Gastrocnemius medialis (tissue), 4 donors: Measurements from ENCODE around the gene MS4A18. TPM values are rescaled to one million over a fixed set of nuclear protein-coding genes. Genes with fewer than 3 reads are reported as not detected.

Experiments used
- ATAC-seq, 2 donors: fragments of 150-250 bp; one replicate each; pipeline ENCODE4 v1.9.1; 2016
- DNase-seq, 2 donors: peaks; one replicate each; pipeline ENCODE4 v3.0.0-alpha.2; 2019
- H3K27ac ChIP-seq, 4 donors: fragments of 200-600 bp; sonication (generic); 1 replicate in 1 of 4; 2 replicates in 3 of 4; pipeline ENCODE4 v1.5.1; 2016 to 2018; ENCODE audit warnings: mild to moderate bottlenecking in 2 of 4, moderate library complexity in 1 of 4
- H3K27me3 ChIP-seq, 3 donors: fragments of 200-600 bp; sonication (generic) in 2 of 3; 1 replicate in 1 of 3; 2 replicates in 2 of 3; pipeline versions ENCODE4 v1.5.1 to v1.6.0; 2016 to 2019; ENCODE audit warnings: mild to moderate bottlenecking in 1 of 3, moderate library complexity in 1 of 3
- H3K36me3 ChIP-seq, 2 donors: fragments of 200-600 bp; sonication (generic) in 1 of 2; one replicate each; pipeline ENCODE4 v1.5.1; 2017 to 2018
- H3K4me1 ChIP-seq, 2 donors: fragments of 200-600 bp; sonication (generic) in 1 of 2; one replicate each; pipeline ENCODE4 v1.5.1; 2016 to 2017; ENCODE audit warnings: mild to moderate bottlenecking in 2 of 2
- H3K4me3 ChIP-seq, 4 donors: fragments of 200-600 bp; sonication (generic) in 3 of 4; 1 replicate in 1 of 4; 2 replicates in 3 of 4; pipeline ENCODE4 v1.5.1; 2016 to 2019; ENCODE audit warnings: mild to moderate bottlenecking in 2 of 4
- H3K9me3 ChIP-seq, 3 donors: fragments of 200-600 bp; sonication (generic) in 2 of 3; 1 replicate in 1 of 3; 2 replicates in 2 of 3; pipeline ENCODE4 v1.5.1; 2016 to 2019
- POLR2A ChIP-seq, 2 donors: fragments of 450-650 bp; IDR thresholded peaks; one replicate each; pipeline ENCODE4 v1.6.1; 2017; ENCODE audit warnings: antibody characterized with exemption in 2 of 2, mild to moderate bottlenecking in 2 of 2, moderate library complexity in 2 of 2
- in situ Hi-C, 4 donors: fragments of 200-750 bp; cut with MboI; loops; one replicate each; pipeline versions ENCODE4 v1.15.0 to v1.8.0; 2017; ENCODE audit warnings: low sequenced_read_pairs in 4 of 4
- intact Hi-C: fragments of 100-400 bp; cut with DNase I; formaldehyde crosslinking; loops from one replicate; pipeline ENCODE4 v1.15.1; 2023; ENCODE audit warnings: low total_unique reads
- total RNA-seq, 4 donors: library from RNA; depleted of rRNA; stranded (reverse); fragments of >200 nt; gene quantifications; one replicate each; pipeline versions ENCODE4 v1.1.0 to v1.2.3, GENCODE V29; 2016
- TF ChIP-seq, protein P1 (sequence below), 5 experiments: fragments of 450-650 bp in 3 of 5; fragments of 200-600 bp in 2 of 5; sonication (generic) in 2 of 5; IDR thresholded peaks in 4 of 5; conservative IDR thresholded peaks in 1 of 5; 1 replicate in 4 of 5; 2 replicates in 1 of 5; pipeline ENCODE4 v1.5.1; 2016 to 2019; ENCODE audit warnings: antibody characterized with exemption in 5 of 5, mild to moderate bottlenecking in 3 of 5, moderate library complexity in 3 of 5

MS4A18 gene
- total RNA-seq, 4 donors from 2014 or later, result not detected

DNA sequence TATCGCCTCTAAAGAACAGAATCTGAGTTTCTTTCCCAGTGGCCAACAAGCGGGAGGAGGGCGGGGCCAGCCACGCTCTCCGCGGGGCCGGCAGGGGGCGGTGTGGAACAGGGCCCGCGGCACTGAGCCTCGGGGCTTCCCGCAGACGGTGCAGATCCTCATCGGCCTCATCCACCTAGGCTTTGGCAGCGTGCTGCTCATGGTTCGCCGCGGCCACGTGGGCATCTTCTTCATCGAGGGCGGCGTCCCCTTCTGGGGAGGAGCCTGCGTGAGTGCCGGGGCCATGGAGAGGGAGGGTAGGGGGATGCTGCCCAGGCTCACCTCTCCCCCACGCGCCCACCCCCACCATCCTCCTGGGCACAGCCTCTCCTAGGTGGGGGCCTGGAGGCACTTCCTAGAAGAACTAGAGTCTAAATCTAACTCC is 42.9 kb downstream of the MS4A18 start:
- Histone ChIP-seq H3K27me3 (peaks cover 0 to 5% (median 0%) of the 10 kb centered on the region in 3 donors), H3K27ac (no peak overlapping the region), H3K4me1 (peaks cover 0 to 4% of the 10 kb centered on the region in 2 donors), H3K9me3 (no peaks in the 10 kb centered on the region), H3K4me3 (no peak overlapping the region), H3K36me3 (no peaks in the 10 kb centered on the region)
- DNase-seq (no peak), ATAC-seq (no peak)
- no peak for TF ChIP-seq POLR2A (IDR thresholded peaks at IDR 0.05)
- TF ChIP-seq, protein P1, sequence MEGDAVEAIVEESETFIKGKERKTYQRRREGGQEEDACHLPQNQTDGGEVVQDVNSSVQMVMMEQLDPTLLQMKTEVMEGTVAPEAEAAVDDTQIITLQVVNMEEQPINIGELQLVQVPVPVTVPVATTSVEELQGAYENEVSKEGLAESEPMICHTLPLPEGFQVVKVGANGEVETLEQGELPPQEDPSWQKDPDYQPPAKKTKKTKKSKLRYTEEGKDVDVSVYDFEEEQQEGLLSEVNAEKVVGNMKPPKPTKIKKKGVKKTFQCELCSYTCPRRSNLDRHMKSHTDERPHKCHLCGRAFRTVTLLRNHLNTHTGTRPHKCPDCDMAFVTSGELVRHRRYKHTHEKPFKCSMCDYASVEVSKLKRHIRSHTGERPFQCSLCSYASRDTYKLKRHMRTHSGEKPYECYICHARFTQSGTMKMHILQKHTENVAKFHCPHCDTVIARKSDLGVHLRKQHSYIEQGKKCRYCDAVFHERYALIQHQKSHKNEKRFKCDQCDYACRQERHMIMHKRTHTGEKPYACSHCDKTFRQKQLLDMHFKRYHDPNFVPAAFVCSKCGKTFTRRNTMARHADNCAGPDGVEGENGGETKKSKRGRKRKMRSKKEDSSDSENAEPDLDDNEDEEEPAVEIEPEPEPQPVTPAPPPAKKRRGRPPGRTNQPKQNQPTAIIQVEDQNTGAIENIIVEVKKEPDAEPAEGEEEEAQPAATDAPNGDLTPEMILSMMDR (IDR thresholded peaks at IDR 0.05 in 4 of 5, conservative IDR thresholded peaks at IDR 0.05 in 1 of 5), result peak in 1 of 5 experiments; percentile 25
- intact Hi-C loops (no loop called here), in situ Hi-C loops (no loop called here)

DNA sequence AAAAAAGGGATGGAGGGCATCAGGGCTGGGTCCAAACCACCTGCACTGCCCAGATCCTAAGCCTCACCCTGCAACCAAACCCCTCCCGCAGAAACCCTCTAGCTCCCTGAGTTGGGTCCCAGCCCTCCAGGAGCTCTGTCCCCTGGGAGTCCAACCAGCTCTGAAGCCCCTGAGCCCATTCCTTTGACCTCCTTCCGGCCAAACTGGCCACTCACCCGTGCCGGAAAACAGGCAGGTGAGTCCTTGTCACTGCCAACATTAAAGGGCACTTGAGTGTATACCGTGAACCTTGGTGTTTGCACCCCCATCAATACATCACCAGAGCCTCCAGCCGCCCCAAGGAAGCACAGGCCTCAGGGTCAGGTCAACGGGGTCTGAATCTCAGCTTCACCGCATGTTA is 43.7 kb downstream of the MS4A18 start:
- Histone ChIP-seq H3K9me3 (no peaks in the 10 kb centered on the region), H3K4me1 (no peaks in the 10 kb centered on the region), H3K27ac (no peak overlapping the region), H3K36me3 (no peaks in the 10 kb centered on the region), H3K27me3 (peaks cover 0 to 5% (median 0%) of the 10 kb centered on the region in 3 donors), H3K4me3 (no peak overlapping the region)
- DNase-seq (no peak), ATAC-seq (no peak)
- in situ Hi-C loops (no loop called here), intact Hi-C loops (no loop called here)
- no peak for TF ChIP-seq POLR2A (IDR thresholded peaks at IDR 0.05)
- TF ChIP-seq, protein P1 (IDR thresholded peaks at IDR 0.05 in 4 of 5, conservative IDR thresholded peaks at IDR 0.05 in 1 of 5), result no peak

DNA sequence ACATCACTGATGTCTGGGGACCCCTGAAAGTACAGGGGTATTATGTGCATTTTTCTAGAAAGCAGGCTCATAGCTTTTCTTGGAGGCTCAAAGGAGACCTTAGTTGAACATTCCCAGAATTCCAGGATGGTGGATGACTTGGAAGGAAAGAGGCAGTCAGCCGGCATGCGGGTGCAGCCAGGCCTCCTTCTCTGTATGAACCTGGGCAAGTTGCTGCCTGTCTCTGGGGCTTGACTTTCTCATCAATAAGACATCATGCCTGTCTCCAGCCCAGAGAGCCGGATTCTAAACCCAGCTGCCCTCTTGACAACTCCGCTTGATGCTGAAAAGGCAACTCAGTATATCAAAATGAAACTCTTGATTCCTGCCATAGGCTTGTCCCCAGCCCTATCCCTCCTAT is 44.8 kb downstream of the MS4A18 start:
- intact Hi-C loops (no loop called here), in situ Hi-C loops (no loop called here)
- H3K9me3 ChIP-seq, result no peaks in the 10 kb centered on the region
- no peak for TF ChIP-seq POLR2A (IDR thresholded peaks at IDR 0.05)
- TF ChIP-seq, protein P1 (IDR thresholded peaks at IDR 0.05 in 4 of 5, conservative IDR thresholded peaks at IDR 0.05 in 1 of 5), result no peak
- H3K36me3 ChIP-seq, result no peaks in the 10 kb centered on the region
- DNase-seq (no peak), ATAC-seq (no peak)
- no peak overlapping the region for H3K27ac ChIP-seq
- H3K4me1 ChIP-seq, result no peaks in the 10 kb centered on the region
- H3K4me3 ChIP-seq, result no peak overlapping the region
- H3K27me3 ChIP-seq, result peaks cover 0 to 5% (median 0%) of the 10 kb centered on the region in 3 donors

DNA sequence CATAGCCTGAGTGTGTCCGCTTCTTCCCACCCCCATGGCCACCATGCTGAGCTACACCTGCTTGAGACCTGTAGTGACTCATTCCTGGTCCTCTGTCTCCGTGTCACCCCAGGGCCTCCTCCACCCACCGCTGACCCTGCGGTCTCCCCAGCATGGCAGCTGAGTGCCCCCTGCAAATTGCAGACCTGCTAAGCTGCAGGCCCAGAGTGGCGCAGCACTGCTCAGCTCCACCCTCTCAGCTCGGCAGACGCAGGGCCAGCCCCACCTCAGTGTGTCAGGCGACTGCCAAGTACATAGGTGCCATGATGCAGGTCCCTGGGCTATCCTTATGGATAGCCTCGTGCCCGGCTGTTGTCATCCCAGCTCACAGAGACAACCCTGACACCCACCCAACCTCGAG is 45.3 kb downstream of the MS4A18 start:
- no peak for DNase-seq
- Histone ChIP-seq H3K27ac (no peak overlapping the region), H3K27me3 (peaks cover 0 to 5% (median 0%) of the 10 kb centered on the region in 3 donors), H3K4me1 (no peaks in the 10 kb centered on the region), H3K4me3 (no peak overlapping the region), H3K36me3 (no peaks in the 10 kb centered on the region), H3K9me3 (no peaks in the 10 kb centered on the region)
- no peak for TF ChIP-seq POLR2A (IDR thresholded peaks at IDR 0.05)
- TF ChIP-seq, protein P1 (IDR thresholded peaks at IDR 0.05 in 4 of 5, conservative IDR thresholded peaks at IDR 0.05 in 1 of 5), result no peak
- in situ Hi-C loops (no loop called here), intact Hi-C loops (no loop called here)
- no peak for ATAC-seq

DNA sequence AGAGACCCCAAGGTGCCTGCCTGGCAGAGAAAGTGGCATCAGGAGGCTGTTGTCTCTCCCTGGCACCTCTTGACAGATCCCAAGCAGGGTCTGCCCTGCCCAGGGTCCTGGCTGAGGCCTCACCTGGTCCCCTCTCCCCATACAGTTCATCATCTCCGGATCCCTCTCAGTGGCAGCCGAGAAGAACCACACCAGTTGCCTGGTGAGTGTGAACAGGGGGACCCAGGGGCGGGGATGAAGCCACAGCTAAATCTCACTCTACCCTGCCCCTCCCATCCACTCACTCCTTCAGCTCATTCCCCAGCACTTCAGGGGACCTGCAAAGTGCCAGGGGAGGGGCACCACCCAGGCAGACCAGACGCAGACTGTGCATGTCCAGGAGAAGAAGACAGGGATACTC is 46.6 kb downstream of the MS4A18 start:
- peaks cover 0 to 5% (median 0%) of the 10 kb centered on the region in 3 donors for H3K27me3 ChIP-seq
- H3K36me3 ChIP-seq, result no peaks in the 10 kb centered on the region
- ATAC-seq (no peak), DNase-seq (no peak)
- no peak overlapping the region for H3K27ac ChIP-seq
- TF ChIP-seq, protein P1 (IDR thresholded peaks at IDR 0.05 in 4 of 5, conservative IDR thresholded peaks at IDR 0.05 in 1 of 5), result no peak
- no peak for TF ChIP-seq POLR2A (IDR thresholded peaks at IDR 0.05)
- no peaks in the 10 kb centered on the region for H3K9me3 ChIP-seq
- no peaks in the 10 kb centered on the region for H3K4me1 ChIP-seq
- in situ Hi-C loops (no loop called here), intact Hi-C loops (no loop called here)
- H3K4me3 ChIP-seq, result no peak overlapping the region
